GM12878 (cell line): ENCODE data around the gene LRR1. TPM values are rescaled to one million over a fixed set of nuclear protein-coding genes. Genes with fewer than 3 reads are reported as not detected.

Experiments
- CBFB ChIP-seq: IDR thresholded peaks from 2 replicates; pipeline ENCODE4 v1.6.1; 2016; ENCODE audit warnings: antibody characterized with exemption, low read depth
- CBX5 ChIP-seq: sonication (generic); IDR thresholded peaks from 2 replicates; pipeline ENCODE4 v1.6.1; 2016; ENCODE audit warnings: low read depth, moderate library complexity, mild to moderate bottlenecking, inconsistent platforms
- EGR1 ChIP-seq, 2 experiments: IDR thresholded peaks; 1 replicate in 1 of 2; 2 replicates in 1 of 2; pipeline ENCODE4 v1.6.1; 2011 to 2012; ENCODE audit warnings: low read depth in 2 of 2, low read length in 2 of 2, borderline replicate concordance in 1 of 2, mild to moderate bottlenecking in 1 of 2, moderate library complexity in 1 of 2
- EP300 ChIP-seq, 2 experiments: fragments of 150-350 bp in 1 of 2; IDR thresholded peaks; 2 replicates each; pipeline ENCODE4 v1.6.1; 2011 to 2012; ENCODE audit warnings: low read depth in 2 of 2, low read length in 2 of 2, borderline replicate concordance in 1 of 2, improper control_type of control experiment in 1 of 2, inconsistent platforms in 1 of 2; ENCODE audit not compliant: control insufficient read depth in 1 of 2
- IKZF1 ChIP-seq: fragments of 450-650 bp; conservative IDR thresholded peaks from 2 replicates; pipeline ENCODE4 v1.6.1; 2017; ENCODE audit warnings: antibody characterized with exemption, mild to moderate bottlenecking
- JUNB ChIP-seq: IDR thresholded peaks from 2 replicates; pipeline ENCODE4 v1.6.1; 2016; ENCODE audit warnings: antibody characterized with exemption, mild to moderate bottlenecking
- KDM1A ChIP-seq: fragments of 200-600 bp; sonication (generic); IDR thresholded peaks from 2 replicates; pipeline ENCODE4 v1.6.1; 2016; ENCODE audit warnings: borderline replicate concordance
- NFIC ChIP-seq: IDR thresholded peaks from 2 replicates; pipeline ENCODE4 v1.6.1; 2012; ENCODE audit warnings: low read depth, mild to moderate bottlenecking, inconsistent platforms, low read length, moderate library complexity
- PBX3 ChIP-seq: IDR thresholded peaks from 2 replicates; pipeline ENCODE4 v1.6.1; 2011; ENCODE audit warnings: mild to moderate bottlenecking, low read depth, low read length, moderate library complexity; ENCODE audit not compliant: insufficient replicate concordance
- PML ChIP-seq: IDR thresholded peaks from 2 replicates; pipeline ENCODE4 v1.6.1; 2012; ENCODE audit warnings: low read length, inconsistent platforms
- POLR2A ChIP-seq: IDR thresholded peaks from 2 replicates; pipeline ENCODE4 v1.6.1; 2011; ENCODE audit warnings: low read depth, mild to moderate bottlenecking, low read length
- POLR2AphosphoS2 ChIP-seq: IDR thresholded peaks from 2 replicates; pipeline ENCODE4 v1.6.1; 2011; ENCODE audit warnings: low read depth, mild to moderate bottlenecking, low read length, improper control_type of control experiment, moderate library complexity
- POU2F2 ChIP-seq: IDR thresholded peaks from 3 replicates; pipeline ENCODE4 v1.6.1; 2011; ENCODE audit warnings: low read depth, mild to moderate bottlenecking, low read length, borderline replicate concordance
- RBBP5 ChIP-seq: fragments of 200-600 bp; sonication (generic); conservative IDR thresholded peaks from 2 replicates; pipeline ENCODE4 v1.6.1; 2016
- RCOR1 ChIP-seq: conservative IDR thresholded peaks from 2 replicates; pipeline ENCODE4 v1.6.1; 2012; ENCODE audit warnings: low read depth, low read length, improper control_type of control experiment
- SIN3A ChIP-seq: IDR thresholded peaks from 2 replicates; pipeline ENCODE4 v1.6.1; 2012; ENCODE audit warnings: low read depth, low read length, improper control_type of control experiment
- SP1 ChIP-seq: IDR thresholded peaks from one replicate; pipeline ENCODE4 v1.6.1; 2011; ENCODE audit warnings: low read depth, low read length
- TCF3 ChIP-seq: IDR thresholded peaks from 2 replicates; pipeline ENCODE4 v1.6.1; 2012; ENCODE audit warnings: low read depth, mild to moderate bottlenecking, low read length, borderline replicate concordance; ENCODE audit not compliant: insufficient read depth
- polyA plus RNA-seq, 11 experiments: library from polyadenylated mRNA; depleted of rRNA in 4 of 11; unstranded in 6 of 11; stranded (reverse) in 5 of 11; fragments of >200 nt; fragmentation: Nextera tagmentation in 4 of 11; fragmentation: Illumina TruSeq in 1 of 11; extraction: Ambion mirVana in 4 of 11; extraction: Trizol in 1 of 11; gene quantifications; 1 replicate in 1 of 11; 2 replicates in 10 of 11; pipeline versions ENCODE4 v1.2.1 to v1.2.3, GENCODE V29; 2011 to 2016; ENCODE audit warnings: inconsistent platforms in 2 of 11, missing spikeins in 2 of 11, low read depth in 1 of 11
- total RNA-seq, 4 experiments: library from RNA; depleted of rRNA in 3 of 4; stranded (reverse); fragments of >200 nt in 3 of 4; fragmentation: Illumina TruSeq in 1 of 4; extraction: Trizol in 1 of 4; gene quantifications; 2 replicates each; pipeline versions ENCODE4 v1.2.1 to v1.2.3, GENCODE V29; 2013 to 2021
- TF ChIP-seq, protein P1 (sequence below): fragments of 450-650 bp; IDR thresholded peaks from 2 replicates; pipeline ENCODE4 v1.6.1; 2016; ENCODE audit warnings: mild to moderate bottlenecking, moderate library complexity, borderline replicate concordance
- TF ChIP-seq, protein P2 (sequence below): IDR thresholded peaks from 2 replicates; pipeline ENCODE4 v1.6.1; 2012; ENCODE audit warnings: improper control_type of control experiment, low read depth, low read length; ENCODE audit not compliant: insufficient replicate concordance

Gene LRR1
- total and polyA plus RNA-seq, 10 of the 15 experiments (the other 5 are each of a cell fraction or from before 2014, with no cell fraction given): 36.9 to 110 (median 53.1) TPM

GRCh38 chr14:49634547-49635334, 36.0 kb downstream of the LRR1 start, which contains the start of gene DNAAF2 (continued):
- TF ChIP-seq EP300 (IDR thresholded peaks at IDR 0.05; ENCODE audit: borderline replicate concordance in 1 of 2, control insufficient read depth in 1 of 2, low read depth in 2 of 2, low read length in 2 of 2): no peak
- TF ChIP-seq KDM1A: no peak
- TF ChIP-seq POLR2A: peak; percentile 20
- TF ChIP-seq EGR1 (IDR thresholded peaks at IDR 0.05; ENCODE audit: borderline replicate concordance in 1 of 2, low read depth in 2 of 2, low read length in 2 of 2): no peak
- no peak for TF ChIP-seq JUNB
- no peak for TF ChIP-seq RBBP5
- no peak for TF ChIP-seq CBX5
- peak; percentile 83 for TF ChIP-seq SIN3A
- TF ChIP-seq RCOR1: no peak
- TF ChIP-seq PML: no peak
- peak; percentile 93 for TF ChIP-seq IKZF1
- no peak for TF ChIP-seq PBX3
- TF ChIP-seq CBFB: no peak
- TF ChIP-seq, protein P1, sequence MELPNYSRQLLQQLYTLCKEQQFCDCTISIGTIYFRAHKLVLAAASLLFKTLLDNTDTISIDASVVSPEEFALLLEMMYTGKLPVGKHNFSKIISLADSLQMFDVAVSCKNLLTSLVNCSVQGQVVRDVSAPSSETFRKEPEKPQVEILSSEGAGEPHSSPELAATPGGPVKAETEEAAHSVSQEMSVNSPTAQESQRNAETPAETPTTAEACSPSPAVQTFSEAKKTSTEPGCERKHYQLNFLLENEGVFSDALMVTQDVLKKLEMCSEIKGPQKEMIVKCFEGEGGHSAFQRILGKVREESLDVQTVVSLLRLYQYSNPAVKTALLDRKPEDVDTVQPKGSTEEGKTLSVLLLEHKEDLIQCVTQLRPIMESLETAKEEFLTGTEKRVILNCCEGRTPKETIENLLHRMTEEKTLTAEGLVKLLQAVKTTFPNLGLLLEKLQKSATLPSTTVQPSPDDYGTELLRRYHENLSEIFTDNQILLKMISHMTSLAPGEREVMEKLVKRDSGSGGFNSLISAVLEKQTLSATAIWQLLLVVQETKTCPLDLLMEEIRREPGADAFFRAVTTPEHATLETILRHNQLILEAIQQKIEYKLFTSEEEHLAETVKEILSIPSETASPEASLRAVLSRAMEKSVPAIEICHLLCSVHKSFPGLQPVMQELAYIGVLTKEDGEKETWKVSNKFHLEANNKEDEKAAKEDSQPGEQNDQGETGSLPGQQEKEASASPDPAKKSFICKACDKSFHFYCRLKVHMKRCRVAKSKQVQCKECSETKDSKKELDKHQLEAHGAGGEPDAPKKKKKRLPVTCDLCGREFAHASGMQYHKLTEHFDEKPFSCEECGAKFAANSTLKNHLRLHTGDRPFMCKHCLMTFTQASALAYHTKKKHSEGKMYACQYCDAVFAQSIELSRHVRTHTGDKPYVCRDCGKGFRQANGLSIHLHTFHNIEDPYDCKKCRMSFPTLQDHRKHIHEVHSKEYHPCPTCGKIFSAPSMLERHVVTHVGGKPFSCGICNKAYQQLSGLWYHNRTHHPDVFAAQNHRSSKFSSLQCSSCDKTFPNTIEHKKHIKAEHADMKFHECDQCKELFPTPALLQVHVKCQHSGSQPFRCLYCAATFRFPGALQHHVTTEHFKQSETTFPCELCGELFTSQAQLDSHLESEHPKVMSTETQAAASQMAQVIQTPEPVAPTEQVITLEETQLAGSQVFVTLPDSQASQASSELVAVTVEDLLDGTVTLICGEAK: 0 out of 2 replicates have a peak, but pooled peaks have one; percentile 40
- TF ChIP-seq POU2F2: 0 out of 3 replicates have a peak, but pooled peaks have one; percentile 1
- no peak for TF ChIP-seq NFIC
- TF ChIP-seq TCF3: no peak
- no peak for TF ChIP-seq SP1
- TF ChIP-seq, protein P2, sequence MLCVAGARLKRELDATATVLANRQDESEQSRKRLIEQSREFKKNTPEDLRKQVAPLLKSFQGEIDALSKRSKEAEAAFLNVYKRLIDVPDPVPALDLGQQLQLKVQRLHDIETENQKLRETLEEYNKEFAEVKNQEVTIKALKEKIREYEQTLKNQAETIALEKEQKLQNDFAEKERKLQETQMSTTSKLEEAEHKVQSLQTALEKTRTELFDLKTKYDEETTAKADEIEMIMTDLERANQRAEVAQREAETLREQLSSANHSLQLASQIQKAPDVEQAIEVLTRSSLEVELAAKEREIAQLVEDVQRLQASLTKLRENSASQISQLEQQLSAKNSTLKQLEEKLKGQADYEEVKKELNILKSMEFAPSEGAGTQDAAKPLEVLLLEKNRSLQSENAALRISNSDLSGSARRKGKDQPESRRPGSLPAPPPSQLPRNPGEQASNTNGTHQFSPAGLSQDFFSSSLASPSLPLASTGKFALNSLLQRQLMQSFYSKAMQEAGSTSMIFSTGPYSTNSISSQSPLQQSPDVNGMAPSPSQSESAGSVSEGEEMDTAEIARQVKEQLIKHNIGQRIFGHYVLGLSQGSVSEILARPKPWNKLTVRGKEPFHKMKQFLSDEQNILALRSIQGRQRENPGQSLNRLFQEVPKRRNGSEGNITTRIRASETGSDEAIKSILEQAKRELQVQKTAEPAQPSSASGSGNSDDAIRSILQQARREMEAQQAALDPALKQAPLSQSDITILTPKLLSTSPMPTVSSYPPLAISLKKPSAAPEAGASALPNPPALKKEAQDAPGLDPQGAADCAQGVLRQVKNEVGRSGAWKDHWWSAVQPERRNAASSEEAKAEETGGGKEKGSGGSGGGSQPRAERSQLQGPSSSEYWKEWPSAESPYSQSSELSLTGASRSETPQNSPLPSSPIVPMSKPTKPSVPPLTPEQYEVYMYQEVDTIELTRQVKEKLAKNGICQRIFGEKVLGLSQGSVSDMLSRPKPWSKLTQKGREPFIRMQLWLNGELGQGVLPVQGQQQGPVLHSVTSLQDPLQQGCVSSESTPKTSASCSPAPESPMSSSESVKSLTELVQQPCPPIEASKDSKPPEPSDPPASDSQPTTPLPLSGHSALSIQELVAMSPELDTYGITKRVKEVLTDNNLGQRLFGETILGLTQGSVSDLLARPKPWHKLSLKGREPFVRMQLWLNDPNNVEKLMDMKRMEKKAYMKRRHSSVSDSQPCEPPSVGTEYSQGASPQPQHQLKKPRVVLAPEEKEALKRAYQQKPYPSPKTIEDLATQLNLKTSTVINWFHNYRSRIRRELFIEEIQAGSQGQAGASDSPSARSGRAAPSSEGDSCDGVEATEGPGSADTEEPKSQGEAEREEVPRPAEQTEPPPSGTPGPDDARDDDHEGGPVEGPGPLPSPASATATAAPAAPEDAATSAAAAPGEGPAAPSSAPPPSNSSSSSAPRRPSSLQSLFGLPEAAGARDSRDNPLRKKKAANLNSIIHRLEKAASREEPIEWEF: no peak
- no peak for TF ChIP-seq POLR2AphosphoS2
